CD4-positive, alpha-beta T cell treated with Interleukin-15 for 1 hour (primary cell): Measurements from ENCODE around the gene PCBP4.
"Not testable (repeated sequence)": the region's sequence is repeated elsewhere in the genome, so short reads cannot be mapped to it uniquely, and the experiment has no call there.

Experiments
- DNase-seq: peaks from one replicate; pipeline ENCODE4 v3.0.0-alpha.2; 2020

PCBP4 gene

DNA sequence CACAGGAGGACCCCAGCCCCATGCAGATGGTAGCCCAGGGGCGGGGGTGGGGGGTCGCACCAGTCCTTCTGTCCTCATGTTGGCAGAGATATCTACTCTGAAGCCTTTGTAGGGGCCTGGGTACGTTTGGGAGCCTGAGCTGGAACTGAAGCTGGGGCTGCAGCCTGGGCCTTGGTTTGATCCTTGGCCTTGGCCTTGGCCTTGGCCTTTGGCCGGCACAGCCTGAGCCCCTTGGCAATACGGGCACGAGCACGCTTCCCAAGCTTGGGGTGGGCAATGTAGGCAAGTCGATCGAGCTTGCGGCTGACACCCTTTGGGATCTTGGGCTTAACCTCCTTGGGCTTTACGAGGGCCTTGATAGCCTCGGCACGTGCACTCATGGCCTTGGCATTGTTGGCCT, 26.4 kb upstream of the PCBP4 start:
- DNase-seq: not testable (repeated sequence)

DNA sequence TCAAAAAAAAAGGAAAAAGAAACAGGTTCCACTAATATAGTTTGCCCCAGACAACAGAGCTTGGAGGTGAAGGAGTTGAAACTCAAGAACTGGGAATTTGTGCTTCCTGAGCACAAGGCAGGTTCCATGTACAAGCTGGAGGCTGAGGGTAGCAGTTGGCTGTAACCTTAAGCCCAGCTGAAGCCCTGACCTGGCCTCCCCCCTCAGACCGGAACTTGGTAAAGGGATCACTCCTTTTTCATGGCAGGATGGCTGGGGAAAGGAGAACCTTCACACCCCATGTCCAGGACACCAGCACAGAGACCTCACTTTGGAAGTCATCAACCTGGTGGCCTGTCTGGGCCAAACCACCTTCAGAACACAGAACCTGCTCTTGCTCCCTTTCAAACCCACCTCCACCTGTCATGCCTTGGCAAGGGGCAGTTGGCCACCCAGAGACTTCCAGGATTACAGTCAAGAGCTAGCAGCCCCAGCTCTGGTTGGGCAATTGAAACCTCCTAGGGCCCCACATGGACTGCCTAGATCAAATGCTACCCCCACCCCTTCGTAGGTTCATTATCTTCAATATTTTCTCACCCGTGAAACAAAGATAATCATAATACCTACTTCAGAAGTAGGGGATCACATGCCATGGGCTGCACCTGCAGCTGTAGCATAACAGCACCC, 24.9 kb upstream of the PCBP4 start:
- DNase-seq: no peak

DNA sequence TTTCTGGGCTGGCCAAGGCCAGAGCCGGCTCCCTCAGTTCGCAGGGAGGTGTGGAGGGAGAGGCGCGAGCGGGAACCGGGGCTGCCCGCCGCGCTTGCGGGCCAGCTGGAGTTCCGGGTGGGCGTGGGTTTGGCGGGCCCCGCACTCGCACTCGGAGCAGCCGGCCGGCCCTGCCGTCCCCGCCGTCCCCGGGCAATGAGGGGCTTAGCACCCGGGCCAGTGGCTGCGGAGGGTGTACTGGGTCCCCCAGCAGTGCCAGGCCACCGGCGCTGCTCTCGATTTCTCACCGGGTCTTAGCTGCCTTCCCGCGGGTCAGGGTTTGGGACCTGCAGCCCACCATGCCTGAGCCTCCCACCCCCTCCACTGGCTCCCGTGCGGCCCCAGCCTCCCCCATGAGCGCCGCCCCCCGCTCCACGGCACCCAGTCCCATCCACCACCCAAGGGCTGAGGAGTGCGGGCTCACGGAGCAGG, 23.3 kb upstream of the PCBP4 start:
- not testable (repeated sequence) for DNase-seq

DNA sequence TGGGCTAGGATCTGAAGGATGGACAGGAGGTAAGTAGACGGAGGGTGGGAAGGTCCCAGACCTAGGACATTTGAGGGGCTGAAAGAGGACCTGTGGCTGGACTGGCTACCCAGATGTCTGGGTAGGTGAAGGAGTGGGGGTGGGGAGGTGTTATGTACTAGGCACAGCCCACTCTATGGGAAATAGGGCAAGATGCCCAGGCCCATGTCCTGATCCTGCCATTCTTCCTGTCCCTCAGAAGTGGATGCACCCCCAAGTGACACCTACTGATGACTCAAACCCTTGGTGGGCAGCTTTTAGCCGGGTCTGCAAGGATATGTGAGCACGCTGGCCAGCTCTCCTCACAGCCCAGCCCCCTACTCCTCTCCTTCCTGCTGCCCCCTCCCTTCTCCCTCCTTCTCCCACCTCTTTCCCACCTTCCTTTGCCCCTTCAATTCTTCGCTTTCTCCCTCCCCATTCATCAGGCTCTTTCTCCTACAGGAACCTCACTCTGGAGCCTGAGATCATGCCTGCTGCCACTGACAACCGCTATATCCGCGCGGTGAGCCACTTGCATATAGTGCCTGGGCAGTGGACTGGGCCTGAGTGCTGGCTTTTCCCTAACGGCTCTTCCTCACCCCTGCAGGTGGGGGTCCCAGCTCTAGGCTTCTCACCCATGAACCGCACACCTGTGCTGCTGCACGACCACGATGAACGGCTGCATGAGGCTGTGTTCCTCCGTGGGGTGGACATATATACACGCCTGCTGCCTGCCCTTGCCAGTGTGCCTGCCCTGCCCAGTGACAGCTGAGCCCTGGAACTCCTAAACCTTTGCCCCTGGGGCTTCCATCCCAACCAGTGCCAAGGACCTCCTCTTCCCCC, 21.3 kb upstream of the PCBP4 start:
- no peak for DNase-seq

- no peak for DNase-seq
These were observed 20.3 kb upstream of the PCBP4 start for GRCh38 chr3:51987568-51987967.

- no peak for DNase-seq
These were observed 19.0 kb upstream of the PCBP4 start for GRCh38 chr3:51986010-51986947.

DNA sequence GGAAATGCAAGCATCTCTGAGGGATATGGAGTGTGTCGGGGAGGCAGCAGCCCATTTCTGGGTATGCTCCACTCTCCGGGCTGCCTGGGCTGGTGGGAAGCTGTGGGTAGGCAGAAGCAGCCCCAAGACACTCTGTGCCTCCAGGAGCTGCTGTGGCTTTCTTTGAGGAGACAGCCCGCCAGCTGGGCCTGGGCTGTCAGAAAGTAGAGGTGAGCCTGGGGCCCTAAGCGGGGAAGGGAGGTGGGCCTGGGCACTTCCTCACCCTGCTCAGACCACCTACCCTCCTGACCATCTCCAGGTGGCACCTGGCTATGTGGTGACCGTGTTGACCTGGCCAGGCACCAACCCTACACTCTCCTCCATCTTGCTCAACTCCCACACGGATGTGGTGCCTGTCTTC, 17.8 kb upstream of the PCBP4 start:
- DNase-seq: no peak

DNA sequence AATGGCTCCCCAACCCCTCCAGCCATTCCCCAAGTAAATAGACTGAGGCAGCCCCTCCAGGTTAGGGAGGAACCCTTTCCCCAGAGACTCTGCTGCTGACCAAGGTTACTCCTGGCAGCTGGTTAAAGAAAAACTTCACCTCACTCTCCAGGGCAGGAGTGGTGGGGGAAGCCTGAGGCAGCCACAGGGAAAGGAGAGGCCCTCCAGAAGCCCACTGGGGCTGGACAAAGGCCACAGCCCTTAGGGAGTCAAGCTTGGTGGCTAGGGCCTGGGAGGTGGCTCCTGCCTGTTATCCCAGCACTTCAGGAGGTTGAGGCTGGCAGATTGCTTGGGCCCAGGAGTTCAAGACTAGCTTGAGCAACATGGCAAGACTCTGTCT, 17.0 kb upstream of the PCBP4 start:
- no peak for DNase-seq

DNA sequence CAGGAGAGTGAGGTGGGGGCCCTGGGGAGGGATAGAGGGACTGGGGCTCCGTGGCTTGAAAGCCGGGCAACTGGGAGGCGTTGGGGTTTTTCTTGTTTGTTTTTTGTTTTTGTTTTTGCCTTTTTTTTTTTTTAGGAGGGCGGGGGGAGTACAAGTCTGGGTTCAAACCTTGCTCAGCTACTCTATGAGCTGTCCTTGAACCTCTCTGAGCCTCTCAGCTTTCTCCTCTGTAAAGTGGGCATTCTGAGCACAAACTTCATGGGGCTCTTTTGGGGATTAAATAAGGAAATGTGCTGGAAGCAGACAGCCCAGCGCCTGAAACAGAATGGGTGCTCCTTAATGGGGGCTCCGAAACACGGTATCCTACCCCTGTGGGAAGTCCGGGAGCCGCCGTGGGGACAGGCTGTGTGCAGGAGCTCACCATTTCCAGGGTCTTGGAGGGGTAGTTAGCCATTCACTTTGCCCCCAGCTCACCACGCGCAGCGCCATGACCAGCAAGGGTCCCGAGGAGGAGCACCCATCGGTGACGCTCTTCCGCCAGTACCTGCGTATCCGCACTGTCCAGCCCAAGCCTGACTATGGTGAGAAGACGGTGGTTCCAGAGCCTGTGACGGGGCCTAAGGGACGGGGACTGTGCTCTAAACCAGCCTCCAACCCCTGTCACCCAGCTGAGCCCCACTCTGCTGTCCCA, 16.5 kb upstream of the PCBP4 start:
- DNase-seq: no peak

DNA sequence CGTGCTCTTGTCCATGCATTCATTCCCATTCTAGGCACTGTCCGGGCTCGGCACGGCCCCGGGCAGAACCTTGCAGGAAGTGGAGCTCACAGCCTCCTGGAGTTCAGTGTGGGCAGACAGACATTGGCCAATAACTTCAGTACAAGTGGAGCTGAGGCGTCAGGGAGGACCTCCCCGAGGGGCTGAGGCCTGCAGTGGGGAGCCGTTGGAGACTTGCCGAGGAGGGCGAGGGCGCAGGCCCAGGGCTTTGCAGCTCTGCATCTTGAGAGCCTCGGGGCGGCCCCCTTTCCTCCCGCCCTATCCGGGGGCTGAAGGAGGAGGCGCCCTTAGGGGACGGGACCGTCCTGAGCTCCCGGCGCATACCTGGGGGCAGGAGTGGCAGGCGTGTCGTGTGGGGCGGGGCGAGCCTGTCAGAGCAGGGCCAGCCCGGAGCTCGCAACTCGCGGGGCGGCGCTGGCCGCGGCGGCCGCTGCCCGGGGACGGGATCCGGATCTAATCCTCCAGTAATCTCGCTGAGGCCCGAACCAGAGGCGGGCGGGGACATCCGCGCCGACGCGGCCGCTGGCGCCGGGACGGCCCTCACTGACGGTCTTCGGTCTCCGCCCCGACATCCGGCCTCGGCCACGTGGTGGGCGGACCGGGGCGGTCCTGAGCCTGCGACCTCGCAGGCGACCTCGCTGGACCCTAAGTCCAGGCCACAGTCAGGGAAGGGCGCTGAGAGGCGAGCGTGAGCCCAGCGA, 15.8 kb upstream of the PCBP4 start, which contains the start of gene ACY1:
ACY1 (plus strand) TSS at position 698 of the 740 bp plus-strand sequence. CDS start 530 bp downstream, outside the sequence.
- peak; percentile 69 for DNase-seq

- DNase-seq: peak; percentile 34
These were observed 15.1 kb upstream of the PCBP4 start for GRCh38 chr3:51982352-51982837.

GRCh38 chr3:51980253-51980652, 13.0 kb upstream of the PCBP4 start:
- DNase-seq: no peak

- no peak for DNase-seq
These were observed 10.9 kb upstream of the PCBP4 start for GRCh38 chr3:51978143-51978502.

- no peak for DNase-seq
These were observed 10.3 kb upstream of the PCBP4 start for GRCh38 chr3:51977446-51978142.

DNA sequence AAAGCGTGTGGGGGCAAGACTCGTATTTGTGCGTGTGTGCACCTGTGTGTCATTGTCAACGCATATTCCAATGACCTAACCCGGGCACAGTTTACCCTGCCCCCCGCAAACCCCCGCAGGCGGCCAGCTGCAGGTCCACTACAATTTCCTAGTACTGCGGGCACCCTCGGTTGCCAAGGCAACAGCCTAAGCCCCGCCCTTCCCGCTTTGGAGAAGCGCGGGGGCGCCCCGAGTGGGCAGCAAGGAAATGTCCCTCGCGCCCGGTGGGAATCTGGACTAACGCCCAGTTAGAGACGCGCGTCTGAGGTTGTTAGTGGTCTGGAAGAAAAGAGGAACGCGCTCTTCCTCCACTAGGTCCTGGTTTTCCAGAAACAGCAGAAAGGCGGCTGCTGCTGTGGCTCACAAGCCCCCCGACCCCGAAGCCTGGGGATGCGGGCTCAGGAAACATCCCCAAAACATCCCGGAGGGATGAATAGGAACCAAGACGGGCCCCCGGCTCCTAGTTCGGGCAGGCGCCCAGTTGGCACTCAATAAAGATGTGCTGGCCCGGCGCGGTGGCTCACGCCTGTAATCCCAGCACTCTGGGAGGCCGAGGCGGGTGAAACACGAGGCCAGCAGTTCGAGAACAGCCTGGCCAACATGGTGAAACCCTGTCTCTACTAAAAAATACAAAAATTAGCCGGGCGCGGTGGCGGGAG, 8.7 kb upstream of the PCBP4 start:
- peak; percentile 27 for DNase-seq

- DNase-seq: peak; percentile 80
These were observed 8.0 kb upstream of the PCBP4 start, which contains the start of gene ABHD14A for GRCh38 chr3:51974963-51975851. ABHD14A (plus strand) TSS chr3:51975064; CDS start chr3:51975136, 72 bp downstream.

- DNase-seq: no peak
These were observed 7.2 kb upstream of the PCBP4 start for GRCh38 chr3:51974277-51974962.

DNA sequence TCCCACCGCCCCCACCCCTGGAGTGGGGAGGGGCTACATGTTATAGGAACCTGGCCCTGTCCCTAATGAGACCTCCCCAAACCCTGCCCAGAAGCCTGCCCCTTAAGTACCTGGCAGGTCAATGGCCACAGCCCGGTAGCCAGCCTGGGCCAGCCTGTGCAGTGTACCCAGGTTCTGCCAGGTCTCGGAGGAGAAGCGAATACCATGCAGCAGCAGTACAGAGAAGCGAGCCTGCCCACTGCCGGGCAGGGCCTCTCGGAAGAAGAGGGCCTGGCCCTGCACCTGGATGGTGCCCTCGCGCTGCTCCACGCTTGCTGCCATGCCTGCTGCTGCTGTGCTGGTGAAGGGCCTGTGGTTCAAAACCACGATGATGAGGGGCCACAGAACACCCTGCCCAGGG, 4.1 kb upstream of the PCBP4 start:
- DNase-seq: no peak
